CD8-positive, alpha-beta memory T cell (primary cell): Measurements from ENCODE around the gene ATXN3L. TPM values are rescaled to one million over a fixed set of nuclear protein-coding genes. Genes with fewer than 3 reads are reported as not detected.
A peak's percentile ranks its signal among the peaks of the same experiment; 100 is the strongest.

Experiments
- CTCF ChIA-PET: fragments of 350-600 bp; sonication (Branson Sonifier 250); formaldehyde crosslinking; loops from one replicate; lab custom pipeline; 2021; ENCODE audit warnings: antibody characterized with exemption; lab: Charles Lee
- POLR2A ChIA-PET: fragments of 350-600 bp; sonication (Branson Sonifier 250); formaldehyde crosslinking; loops from one replicate; lab custom pipeline; 2021; ENCODE audit warnings: antibody characterized with exemption; lab: Charles Lee
- DNase-seq, 5 donors: peaks; one replicate each; pipeline versions ENCODE4 v3.0.0 to v3.0.0-alpha.2; 2020 to 2022; ENCODE audit warnings: mixed read lengths in 1 of 5
- H3K27ac ChIP-seq: one replicate; pipeline ENCODE4 v1.7.0; 2013; ENCODE audit warnings: low read depth, mild to moderate bottlenecking, low read length, moderate library complexity
- H3K27me3 ChIP-seq: 2 replicates; pipeline ENCODE4 v1.7.0; 2013; ENCODE audit warnings: low read length, mild to moderate bottlenecking; ENCODE audit not compliant: insufficient read depth, poor library complexity, severe bottlenecking
- H3K36me3 ChIP-seq: 2 replicates; pipeline ENCODE4 v1.7.0; 2013; ENCODE audit warnings: mild to moderate bottlenecking, low read length, moderate library complexity; ENCODE audit not compliant: insufficient read depth
- H3K4me1 ChIP-seq: 2 replicates; pipeline ENCODE4 v1.7.0; 2013; ENCODE audit warnings: mild to moderate bottlenecking, low read length, moderate library complexity; ENCODE audit not compliant: insufficient read depth
- H3K4me3 ChIP-seq: 2 replicates; pipeline ENCODE4 v1.7.0; 2013; ENCODE audit warnings: mild to moderate bottlenecking, low read length
- H3K9me3 ChIP-seq: 2 replicates; pipeline ENCODE4 v1.7.0; 2013; ENCODE audit warnings: mild to moderate bottlenecking, low read length
- H3K27ac Mint-ChIP-seq, 8 donors: one replicate each; pipeline ENCODE4 v1.8.0; 2020 to 2021; ENCODE audit warnings: mixed read lengths in 8 of 8, mild to moderate bottlenecking in 6 of 8, inconsistent platforms in 3 of 8, moderate library complexity in 3 of 8
- H3K27me3 Mint-ChIP-seq, 2 donors: one replicate each; pipeline ENCODE4 v1.8.0; 2020 to 2021; ENCODE audit warnings: mixed read lengths in 2 of 2, mild to moderate bottlenecking in 1 of 2, moderate library complexity in 1 of 2
- H3K36me3 Mint-ChIP-seq, 3 donors: one replicate each; pipeline ENCODE4 v1.8.0; 2020 to 2021; ENCODE audit warnings: mixed read lengths in 3 of 3, inconsistent platforms in 1 of 3, mild to moderate bottlenecking in 1 of 3
- H3K4me1 Mint-ChIP-seq, 3 donors: one replicate each; pipeline ENCODE4 v1.8.0; 2020 to 2021; ENCODE audit warnings: mixed read lengths in 3 of 3, inconsistent platforms in 1 of 3, mild to moderate bottlenecking in 1 of 3
- H3K4me3 Mint-ChIP-seq, 7 donors: one replicate each; pipeline ENCODE4 v1.8.0; 2020 to 2021; ENCODE audit warnings: mixed read lengths in 7 of 7, mild to moderate bottlenecking in 6 of 7, moderate library complexity in 4 of 7, inconsistent platforms in 2 of 7
- H3K9me3 Mint-ChIP-seq, 5 donors: one replicate each; pipeline ENCODE4 v1.8.0; 2020 to 2022; ENCODE audit warnings: mixed read lengths in 5 of 5, mild to moderate bottlenecking in 3 of 5, moderate library complexity in 2 of 5, inconsistent platforms in 1 of 5
- polyA plus RNA-seq: library from polyadenylated mRNA; unstranded; fragments of 300-500 nt; fragmentation: Illumina TruSeq; gene quantifications from one replicate; pipeline ENCODE4 v1.2.3, GENCODE V29; 2021
- total RNA-seq, 2 experiments: library from RNA; stranded (reverse); gene quantifications; one replicate each; pipeline ENCODE4 v1.2.3, GENCODE V29; 2021

The ATXN3L gene
- total and polyA plus RNA-seq, 3 experiments from 2014 or later: not detected

GRCh38 chrX:13285229-13285628, 34.6 kb downstream of the ATXN3L start:
- no peaks in the 10 kb centered on the region for H3K9me3 ChIP-seq
- POLR2A ChIA-PET: no interaction called here
- Mint-ChIP-seq H3K27ac (no peak overlapping the region), H3K4me1 (no peaks in the 10 kb centered on the region), H3K4me3 (no peak overlapping the region), H3K9me3 (peaks cover 0 to 5% (median 0%) of the 10 kb centered on the region in 5 donors), H3K27me3 (peaks cover 0 to 11% of the 10 kb centered on the region in 2 donors), H3K36me3 (peaks cover 0 to 3% (median 0%) of the 10 kb centered on the region in 3 donors)
- H3K27ac ChIP-seq: no peak overlapping the region
- no peaks in the 10 kb centered on the region for H3K36me3 ChIP-seq
- CTCF ChIA-PET: no interaction called here
- no peaks in the 10 kb centered on the region for H3K4me1 ChIP-seq
- no peaks in the 10 kb centered on the region for H3K27me3 ChIP-seq
- no peak overlapping the region for H3K4me3 ChIP-seq
- DNase-seq: no peak

- Histone ChIP-seq H3K27ac (no peak overlapping the region), H3K27me3 (no peaks in the 10 kb centered on the region), H3K4me3 (no peak overlapping the region), H3K4me1 (no peaks in the 10 kb centered on the region), H3K9me3 (no peaks in the 10 kb centered on the region), H3K36me3 (no peaks in the 10 kb centered on the region)
- no peak overlapping the region for H3K27ac Mint-ChIP-seq
- POLR2A ChIA-PET: no interaction called here
- peaks cover 0 to 10% of the 10 kb centered on the region in 2 donors for H3K27me3 Mint-ChIP-seq
- no peaks in the 10 kb centered on the region for H3K4me1 Mint-ChIP-seq
- H3K4me3 Mint-ChIP-seq: no peak overlapping the region
- H3K9me3 Mint-ChIP-seq: peaks cover 0 to 5% (median 0%) of the 10 kb centered on the region in 5 donors
- CTCF ChIA-PET: no interaction called here
- no peak for DNase-seq
- peaks cover 0 to 3% (median 0%) of the 10 kb centered on the region in 3 donors for H3K36me3 Mint-ChIP-seq
Measured at GRCh38 chrX:13284570-13284969, 35.3 kb downstream of the ATXN3L start.

GRCh38 chrX:13283950-13284546, 35.8 kb downstream of the ATXN3L start:
- Mint-ChIP-seq H3K4me3 (no peak overlapping the region), H3K36me3 (peaks cover 0 to 3% (median 0%) of the 10 kb centered on the region in 3 donors), H3K4me1 (no peaks in the 10 kb centered on the region), H3K27ac (no peak overlapping the region), H3K27me3 (peaks cover 0 to 7% of the 10 kb centered on the region in 2 donors), H3K9me3 (peaks cover 0 to 5% (median 0%) of the 10 kb centered on the region in 5 donors)
- Histone ChIP-seq H3K9me3 (no peaks in the 10 kb centered on the region), H3K36me3 (no peaks in the 10 kb centered on the region), H3K27ac (no peak overlapping the region), H3K27me3 (no peaks in the 10 kb centered on the region), H3K4me3 (no peak overlapping the region), H3K4me1 (no peaks in the 10 kb centered on the region)
- no peak for DNase-seq
- ChIA-PET CTCF (no interaction called here), POLR2A (no interaction called here)

GRCh38 chrX:13283512-13283911, 36.3 kb downstream of the ATXN3L start:
- no peak overlapping the region for H3K27ac Mint-ChIP-seq
- no peaks in the 10 kb centered on the region for H3K4me1 Mint-ChIP-seq
- no peaks in the 10 kb centered on the region for H3K36me3 ChIP-seq
- POLR2A ChIA-PET: no interaction called here
- H3K36me3 Mint-ChIP-seq: peaks cover 0 to 3% (median 0%) of the 10 kb centered on the region in 3 donors
- H3K4me1 ChIP-seq: no peaks in the 10 kb centered on the region
- H3K27ac ChIP-seq: no peak overlapping the region
- H3K27me3 ChIP-seq: no peaks in the 10 kb centered on the region
- peaks cover 0 to 5% (median 0%) of the 10 kb centered on the region in 5 donors for H3K9me3 Mint-ChIP-seq
- H3K27me3 Mint-ChIP-seq: peaks cover 0 to 6% of the 10 kb centered on the region in 2 donors
- H3K4me3 ChIP-seq: no peak overlapping the region
- no peaks in the 10 kb centered on the region for H3K9me3 ChIP-seq
- CTCF ChIA-PET: no interaction called here
- DNase-seq: no peak
- no peak overlapping the region for H3K4me3 Mint-ChIP-seq

- Histone ChIP-seq H3K36me3 (no peaks in the 10 kb centered on the region), H3K27ac (no peak overlapping the region), H3K4me3 (no peak overlapping the region), H3K4me1 (no peaks in the 10 kb centered on the region), H3K27me3 (no peaks in the 10 kb centered on the region), H3K9me3 (no peaks in the 10 kb centered on the region)
- no peak for DNase-seq
- POLR2A ChIA-PET: no interaction called here
- H3K9me3 Mint-ChIP-seq: peaks cover 0 to 5% (median 0%) of the 10 kb centered on the region in 5 donors
- H3K27ac Mint-ChIP-seq: peak overlapping the region in 1 of 8 donors; percentile 64
- H3K27me3 Mint-ChIP-seq: peaks cover 0 to 4% of the 10 kb centered on the region in 2 donors
- peaks cover 0 to 3% (median 0%) of the 10 kb centered on the region in 3 donors for H3K36me3 Mint-ChIP-seq
- H3K4me1 Mint-ChIP-seq: no peaks in the 10 kb centered on the region
- CTCF ChIA-PET: no interaction called here
- no peak overlapping the region for H3K4me3 Mint-ChIP-seq
Measured at GRCh38 chrX:13281289-13281688, 38.6 kb downstream of the ATXN3L start.

GRCh38 chrX:13279279-13280018, 40.4 kb downstream of the ATXN3L start:
- no peaks in the 10 kb centered on the region for H3K9me3 Mint-ChIP-seq
- Histone ChIP-seq H3K27ac (no peak overlapping the region), H3K4me1 (no peaks in the 10 kb centered on the region), H3K4me3 (no peak overlapping the region), H3K27me3 (no peaks in the 10 kb centered on the region), H3K9me3 (no peaks in the 10 kb centered on the region), H3K36me3 (no peaks in the 10 kb centered on the region)
- ChIA-PET POLR2A (no interaction called here), CTCF (no interaction called here)
- peaks cover 0 to 8% of the 10 kb centered on the region in 2 donors for H3K27me3 Mint-ChIP-seq
- no peak overlapping the region for H3K4me3 Mint-ChIP-seq
- peaks cover 0 to 3% (median 0%) of the 10 kb centered on the region in 3 donors for H3K36me3 Mint-ChIP-seq
- H3K27ac Mint-ChIP-seq: no peak overlapping the region
- H3K4me1 Mint-ChIP-seq: no peaks in the 10 kb centered on the region
- no peak for DNase-seq

- H3K9me3 Mint-ChIP-seq: no peaks in the 10 kb centered on the region
- POLR2A ChIA-PET: no interaction called here
- H3K27me3 Mint-ChIP-seq: peaks cover 0 to 16% of the 10 kb centered on the region in 2 donors
Measured at GRCh38 chrX:13277539-13277938, 42.3 kb downstream of the ATXN3L start.

GRCh38 chrX:13276991-13277390, 42.9 kb downstream of the ATXN3L start:
- no peak for DNase-seq
- Histone ChIP-seq H3K27me3 (no peaks in the 10 kb centered on the region), H3K36me3 (no peaks in the 10 kb centered on the region), H3K4me1 (no peaks in the 10 kb centered on the region), H3K4me3 (no peak overlapping the region), H3K9me3 (no peaks in the 10 kb centered on the region), H3K27ac (no peak overlapping the region)
- Mint-ChIP-seq H3K27me3 (peaks cover 0 to 14% of the 10 kb centered on the region in 2 donors), H3K36me3 (no peaks in the 10 kb centered on the region), H3K4me3 (no peak overlapping the region), H3K27ac (no peak overlapping the region), H3K9me3 (no peaks in the 10 kb centered on the region), H3K4me1 (no peaks in the 10 kb centered on the region)
- CTCF ChIA-PET: no interaction called here
- POLR2A ChIA-PET: no interaction called here

More at GRCh38 chrX:13277539-13277938, 42.3 kb downstream of the ATXN3L start:
- Histone ChIP-seq H3K9me3 (no peaks in the 10 kb centered on the region), H3K4me3 (no peak overlapping the region), H3K27me3 (no peaks in the 10 kb centered on the region), H3K27ac (no peak overlapping the region), H3K4me1 (no peaks in the 10 kb centered on the region), H3K36me3 (no peaks in the 10 kb centered on the region)
- CTCF ChIA-PET: no interaction called here
- no peak overlapping the region for H3K27ac Mint-ChIP-seq
- no peak for DNase-seq
- no peak overlapping the region for H3K4me3 Mint-ChIP-seq
- no peaks in the 10 kb centered on the region for H3K36me3 Mint-ChIP-seq
- no peaks in the 10 kb centered on the region for H3K4me1 Mint-ChIP-seq
